Measurements from ENCODE around the gene PIH1D1. TPM values are rescaled to one million over a fixed set of nuclear protein-coding genes. Genes with fewer than 3 reads are reported as not detected.

PIH1D1 gene
- total and polyA plus RNA-seq, 5 donors = 34.9 to 43.8 (median 37.2) TPM

- H3K27me3 ChIP-seq (ENCODE audit: control insufficient read depth, insufficient read depth) = no peaks in the 10 kb centered on the region
- intact Hi-C loops (cut with DNase I) = no loop called here
- DNase-seq = peak in 1 of 3 donors; percentile 15
Observed at GRCh38 chr19:49433240-49433901, 18.2 kb downstream of the PIH1D1 start.

GRCh38 chr19:49432141-49433073, 19.2 kb downstream of the PIH1D1 start:
- intact Hi-C loops (cut with DNase I) = no loop called here
- Histone ChIP-seq H3K27me3 (ENCODE audit: control insufficient read depth, insufficient read depth) (no peaks in the 10 kb centered on the region), H3K4me1 (ENCODE audit: control insufficient read depth, insufficient read depth, low read length) (no peaks in the 10 kb centered on the region), H3K9me3 (ENCODE audit: control insufficient read depth, low read length) (no peaks in the 10 kb centered on the region), H3K4me3 (ENCODE audit: low read length) (no peak overlapping the region), H3K27ac (ENCODE audit: low read length) (no peak overlapping the region)
- no peak for ATAC-seq
- DNase-seq = peak in 1 of 3 donors; percentile 36
- 14% methylated on average over 63 of the region's 63 CpGs for WGBS

More at GRCh38 chr19:49433240-49433901, 18.2 kb downstream of the PIH1D1 start:
- Histone ChIP-seq H3K9me3 (ENCODE audit: control insufficient read depth, low read length) (no peaks in the 10 kb centered on the region), H3K4me3 (ENCODE audit: low read length) (no peak overlapping the region), H3K27ac (ENCODE audit: low read length) (no peak overlapping the region), H3K4me1 (ENCODE audit: control insufficient read depth, insufficient read depth, low read length) (no peaks in the 10 kb centered on the region)
- no peak for ATAC-seq
- 26% methylated on average over 31 of the region's 31 CpGs for WGBS

GRCh38 chr19:49431330-49431749, 20.3 kb downstream of the PIH1D1 start:
- Histone ChIP-seq H3K27ac (ENCODE audit: low read length) (no peak overlapping the region), H3K4me1 (ENCODE audit: control insufficient read depth, insufficient read depth, low read length) (no peaks in the 10 kb centered on the region), H3K4me3 (ENCODE audit: low read length) (no peak overlapping the region), H3K27me3 (ENCODE audit: control insufficient read depth, insufficient read depth) (no peaks in the 10 kb centered on the region), H3K9me3 (ENCODE audit: control insufficient read depth, low read length) (no peaks in the 10 kb centered on the region)
- WGBS = 51% methylated on average over 29 of the region's 29 CpGs
- DNase-seq (peak in 1 of 3 donors; percentile 52), ATAC-seq (no peak)
- intact Hi-C loops (cut with DNase I) = no loop called here

GRCh38 chr19:49430678-49431329, 20.8 kb downstream of the PIH1D1 start:
- Histone ChIP-seq H3K4me1 (ENCODE audit: control insufficient read depth, insufficient read depth, low read length) (no peaks in the 10 kb centered on the region), H3K4me3 (ENCODE audit: low read length) (no peak overlapping the region), H3K27ac (ENCODE audit: low read length) (no peak overlapping the region), H3K27me3 (ENCODE audit: control insufficient read depth, insufficient read depth) (no peaks in the 10 kb centered on the region), H3K9me3 (ENCODE audit: control insufficient read depth, low read length) (no peaks in the 10 kb centered on the region)
- ATAC-seq (no peak), DNase-seq (peak in 1 of 3 donors; percentile 21)
- intact Hi-C loops (cut with DNase I) = no loop called here
- 64% methylated on average over 28 of the region's 28 CpGs for WGBS

GRCh38 chr19:49430172-49430677, 21.4 kb downstream of the PIH1D1 start:
- no peak overlapping the region for H3K27ac ChIP-seq (ENCODE audit: low read length)
- 77% methylated on average over 9 of the region's 9 CpGs for WGBS
- H3K4me3 ChIP-seq (ENCODE audit: low read length) = no peak overlapping the region
- ATAC-seq = no peak
- no peaks in the 10 kb centered on the region for H3K4me1 ChIP-seq (ENCODE audit: control insufficient read depth, insufficient read depth, low read length)
- intact Hi-C loops (cut with DNase I) = no loop called here
- H3K27me3 ChIP-seq (ENCODE audit: control insufficient read depth, insufficient read depth) = no peaks in the 10 kb centered on the region
- DNase-seq = peak in 1 of 3 donors; percentile 30
- no peaks in the 10 kb centered on the region for H3K9me3 ChIP-seq (ENCODE audit: control insufficient read depth, low read length)

GRCh38 chr19:49428547-49429451, 22.8 kb downstream of the PIH1D1 start:
- DNase-seq = no peak
- 11% methylated on average over 29 of the region's 29 CpGs for WGBS
- ATAC-seq = no peak
- Histone ChIP-seq H3K4me1 (ENCODE audit: control insufficient read depth, insufficient read depth, low read length) (no peaks in the 10 kb centered on the region), H3K4me3 (ENCODE audit: low read length) (peak overlapping the region; percentile 11), H3K9me3 (ENCODE audit: control insufficient read depth, low read length) (no peaks in the 10 kb centered on the region), H3K27ac (ENCODE audit: low read length) (no peak overlapping the region), H3K27me3 (ENCODE audit: control insufficient read depth, insufficient read depth) (no peaks in the 10 kb centered on the region)
- intact Hi-C loops (cut with DNase I) = loop anchor here in 1 of 4 donors (5.0 to 10.0 kb wide), 2 partner anchors 36 to 204 kb away; no protein-coding TSS in a partner anchor

- H3K27ac ChIP-seq (ENCODE audit: low read length) = no peak overlapping the region
- intact Hi-C loops (cut with DNase I) = loop anchor here in 1 of 4 donors (5.0 to 10.0 kb wide), 2 partner anchors 36 to 203 kb away; no protein-coding TSS in a partner anchor
- 2% methylated on average over 45 of the region's 45 CpGs for WGBS
- H3K4me1 ChIP-seq (ENCODE audit: control insufficient read depth, insufficient read depth, low read length) = no peaks in the 10 kb centered on the region
- ATAC-seq (no peak), DNase-seq (peak in 1 of 3 donors; percentile 44)
- no peaks in the 10 kb centered on the region for H3K9me3 ChIP-seq (ENCODE audit: control insufficient read depth, low read length)
- H3K4me3 ChIP-seq (ENCODE audit: low read length) = peak overlapping the region; percentile 11
- H3K27me3 ChIP-seq (ENCODE audit: control insufficient read depth, insufficient read depth) = no peaks in the 10 kb centered on the region
Observed at GRCh38 chr19:49427855-49428546, 23.6 kb downstream of the PIH1D1 start.

- no peak overlapping the region for H3K4me3 ChIP-seq (ENCODE audit: low read length)
- no peaks in the 10 kb centered on the region for H3K9me3 ChIP-seq (ENCODE audit: control insufficient read depth, low read length)
Observed at GRCh38 chr19:49427339-49427738, 24.3 kb downstream of the PIH1D1 start.

GRCh38 chr19:49425922-49426592, 25.6 kb downstream of the PIH1D1 start:
- DNase-seq (peak in 1 of 3 donors; percentile 52), ATAC-seq (no peak)
- H3K27ac ChIP-seq (ENCODE audit: low read length) = no peak overlapping the region
- intact Hi-C loops (cut with DNase I) = loop anchor here in 1 of 4 donors (5.0 to 10.0 kb wide), 2 partner anchors 34 to 201 kb away; no protein-coding TSS in a partner anchor
- H3K9me3 ChIP-seq (ENCODE audit: control insufficient read depth, low read length) = no peaks in the 10 kb centered on the region
- no peaks in the 10 kb centered on the region for H3K4me1 ChIP-seq (ENCODE audit: control insufficient read depth, insufficient read depth, low read length)
- WGBS = 3% methylated on average over 30 of the region's 30 CpGs
- no peak overlapping the region for H3K4me3 ChIP-seq (ENCODE audit: low read length)
- no peaks in the 10 kb centered on the region for H3K27me3 ChIP-seq (ENCODE audit: control insufficient read depth, insufficient read depth)

More at GRCh38 chr19:49427339-49427738, 24.3 kb downstream of the PIH1D1 start:
- 59% methylated on average over 12 of the region's 12 CpGs for whole genome bisulfite sequencing
- no peak for ATAC-seq
- peak in 1 of 3 donors; percentile 40 for DNase-seq
- Histone ChIP-seq H3K4me1 (ENCODE audit: control insufficient read depth, insufficient read depth, low read length) (no peaks in the 10 kb centered on the region), H3K27ac (ENCODE audit: low read length) (no peak overlapping the region), H3K27me3 (ENCODE audit: control insufficient read depth, insufficient read depth) (no peaks in the 10 kb centered on the region)
- intact Hi-C loops (cut with DNase I) = loop anchor here in 1 of 4 donors (5.0 to 10.0 kb wide), 2 partner anchors 35 to 203 kb away; no protein-coding TSS in a partner anchor
